GM23248 (cell line): ENCODE measurements around the gene COPA.

Experiments used
- EZH2 ChIP-seq: fragments of 200-600 bp; sonication (generic); IDR thresholded peaks from 2 replicates; pipeline ENCODE4 v1.6.1; 2018; ENCODE audit warnings: antibody characterized with exemption, mild to moderate bottlenecking; ENCODE audit not compliant: insufficient read depth, poor library complexity, severe bottlenecking
- EZH2phosphoT487 ChIP-seq: fragments of 200-600 bp; sonication (generic); IDR thresholded peaks from 2 replicates; pipeline ENCODE4 v1.6.1; 2018; ENCODE audit warnings: antibody characterized with exemption, moderate library complexity, mild to moderate bottlenecking, low read depth; ENCODE audit not compliant: insufficient read depth

GRCh38 chr1:160244209-160244608 is 98.8 kb downstream of the COPA start:
- TF ChIP-seq EZH2: no peak
- no peak for TF ChIP-seq EZH2phosphoT487
